GM18867 (cell line): ENCODE results near the gene TOGARAM2.

Experiments used
- ATAC-seq: cut with Tn5 transposase; IDR thresholded peaks from one replicate; pipeline ENCODE4 v1.9.1; 2021; ENCODE audit warnings: mild to moderate bottlenecking, moderate library complexity; ENCODE audit not compliant: unreplicated experiment

TOGARAM2 gene

GRCh38 chr2:29052807-29053206, 71.7 kb downstream of the TOGARAM2 start:
- ATAC-seq = no peak

- no peak for ATAC-seq
Measured at GRCh38 chr2:29053223-29053622, 72.1 kb downstream of the TOGARAM2 start.

- no peak for ATAC-seq
Measured at GRCh38 chr2:29053670-29054400, 72.7 kb downstream of the TOGARAM2 start.

- no peak for ATAC-seq
Measured at GRCh38 chr2:29054430-29054829, 73.3 kb downstream of the TOGARAM2 start.

DNA sequence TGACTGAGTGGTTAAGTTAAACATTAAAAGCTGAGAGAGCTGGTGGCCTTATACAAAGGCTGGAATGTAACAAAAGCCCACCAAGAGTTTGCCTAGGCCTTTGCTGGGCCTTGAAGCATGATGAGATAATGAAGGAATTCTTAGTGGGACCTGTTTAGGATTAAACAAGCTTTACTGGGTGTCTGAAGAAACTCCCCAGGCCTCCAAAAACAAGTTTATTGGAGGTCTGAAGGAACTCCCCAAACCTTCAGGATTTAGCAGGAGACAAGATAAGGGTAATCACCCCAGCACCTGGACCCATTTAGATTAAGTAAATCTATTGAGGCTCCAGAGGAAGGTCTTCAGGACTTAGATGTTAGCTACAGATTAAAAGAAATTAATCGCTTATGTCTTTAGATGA, 74.5 kb downstream of the TOGARAM2 start:
- ATAC-seq = no peak

DNA sequence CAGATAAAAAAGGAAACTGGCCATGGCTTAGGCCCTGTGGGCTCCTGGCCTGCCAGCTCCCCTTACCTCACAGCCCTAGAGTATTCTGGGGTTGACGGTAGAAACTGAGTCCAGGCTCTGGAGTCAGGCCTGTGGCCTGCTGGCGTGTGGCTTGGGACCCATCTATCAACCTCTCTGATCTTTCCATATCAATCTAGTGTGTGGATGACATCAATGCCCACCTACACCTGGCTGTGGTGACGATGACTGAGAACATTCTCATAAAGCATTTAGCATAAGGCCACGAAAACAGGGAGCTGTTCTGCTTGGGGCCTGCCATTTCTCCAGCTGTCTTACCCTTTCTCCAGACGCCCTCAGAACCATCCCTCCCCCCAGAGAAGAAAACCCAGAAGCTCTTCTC, 75.4 kb downstream of the TOGARAM2 start:
- ATAC-seq = no peak

- ATAC-seq = no peak
Measured at GRCh38 chr2:29057006-29057405, 75.9 kb downstream of the TOGARAM2 start.

GRCh38 chr2:29059624-29060023, 78.5 kb downstream of the TOGARAM2 start:
- ATAC-seq = no peak

DNA sequence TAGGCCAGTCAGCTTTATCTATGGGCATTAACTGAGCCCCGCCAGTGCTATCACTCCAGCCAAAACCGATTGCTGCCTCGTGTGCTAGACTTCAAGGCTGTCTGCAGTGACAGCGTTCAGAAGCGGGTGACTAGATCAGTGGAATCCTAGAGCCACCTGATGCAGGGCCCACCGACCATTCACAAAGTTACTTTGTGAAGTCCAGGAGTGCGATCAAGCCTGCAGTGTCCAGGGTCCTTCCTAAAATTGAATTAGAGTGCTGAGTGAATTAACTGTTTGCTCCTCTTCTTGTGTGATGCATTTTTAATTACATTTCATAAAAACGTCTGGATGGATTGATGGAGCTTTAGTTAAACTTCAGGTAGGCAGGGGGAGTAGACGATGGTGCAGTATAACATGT, 79.3 kb downstream of the TOGARAM2 start:
- no peak for ATAC-seq

DNA sequence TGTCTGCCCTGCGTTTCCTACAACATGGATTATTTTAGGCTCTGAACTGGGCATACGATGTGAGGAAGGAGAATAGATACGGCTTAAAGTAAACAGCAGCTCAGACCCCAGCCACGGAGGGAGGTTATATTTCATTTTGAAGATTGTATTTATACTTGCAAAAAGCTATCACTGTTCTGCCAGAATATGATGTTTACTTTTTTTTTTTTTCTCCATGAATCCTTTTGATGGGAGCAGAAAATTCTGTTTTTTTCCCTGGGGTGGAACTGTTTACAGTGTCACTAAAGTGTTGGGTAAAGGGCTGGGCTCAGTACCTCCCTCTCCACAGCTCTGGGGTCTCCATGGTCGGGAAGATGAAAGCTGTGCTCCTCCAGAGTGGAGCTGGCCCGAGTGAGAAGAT, 80.1 kb downstream of the TOGARAM2 start:
- no peak for ATAC-seq

- ATAC-seq = no peak
Measured at GRCh38 chr2:29061616-29062015, 80.5 kb downstream of the TOGARAM2 start.

GRCh38 chr2:29062371-29062770, 81.3 kb downstream of the TOGARAM2 start:
- no peak for ATAC-seq

DNA sequence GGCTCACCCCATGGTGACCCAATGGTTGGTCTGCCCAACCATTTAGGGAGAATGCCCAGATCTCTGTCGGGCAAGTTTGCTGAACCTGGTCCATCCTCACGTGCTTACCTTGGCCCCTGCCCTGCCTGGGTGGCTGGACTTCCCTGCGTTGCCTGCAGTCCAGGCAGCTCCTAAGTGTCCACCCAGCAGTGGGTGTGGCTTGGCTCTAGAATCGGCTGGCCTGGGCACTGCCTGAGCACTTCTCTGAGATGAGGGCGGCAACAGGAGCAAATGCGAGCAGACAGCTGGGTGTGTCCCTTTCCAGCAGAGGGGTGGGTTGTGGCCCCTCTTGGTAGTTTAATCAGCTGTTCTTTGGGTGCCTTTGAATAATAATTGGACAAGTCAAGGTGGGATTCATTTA, 82.0 kb downstream of the TOGARAM2 start:
- ATAC-seq = no peak

- ATAC-seq = no peak
Measured at GRCh38 chr2:29063646-29064345, 82.7 kb downstream of the TOGARAM2 start.

- no peak for ATAC-seq
Measured at GRCh38 chr2:29064346-29064715, 83.2 kb downstream of the TOGARAM2 start.

GRCh38 chr2:29064746-29065067, 83.6 kb downstream of the TOGARAM2 start:
- no peak for ATAC-seq

DNA sequence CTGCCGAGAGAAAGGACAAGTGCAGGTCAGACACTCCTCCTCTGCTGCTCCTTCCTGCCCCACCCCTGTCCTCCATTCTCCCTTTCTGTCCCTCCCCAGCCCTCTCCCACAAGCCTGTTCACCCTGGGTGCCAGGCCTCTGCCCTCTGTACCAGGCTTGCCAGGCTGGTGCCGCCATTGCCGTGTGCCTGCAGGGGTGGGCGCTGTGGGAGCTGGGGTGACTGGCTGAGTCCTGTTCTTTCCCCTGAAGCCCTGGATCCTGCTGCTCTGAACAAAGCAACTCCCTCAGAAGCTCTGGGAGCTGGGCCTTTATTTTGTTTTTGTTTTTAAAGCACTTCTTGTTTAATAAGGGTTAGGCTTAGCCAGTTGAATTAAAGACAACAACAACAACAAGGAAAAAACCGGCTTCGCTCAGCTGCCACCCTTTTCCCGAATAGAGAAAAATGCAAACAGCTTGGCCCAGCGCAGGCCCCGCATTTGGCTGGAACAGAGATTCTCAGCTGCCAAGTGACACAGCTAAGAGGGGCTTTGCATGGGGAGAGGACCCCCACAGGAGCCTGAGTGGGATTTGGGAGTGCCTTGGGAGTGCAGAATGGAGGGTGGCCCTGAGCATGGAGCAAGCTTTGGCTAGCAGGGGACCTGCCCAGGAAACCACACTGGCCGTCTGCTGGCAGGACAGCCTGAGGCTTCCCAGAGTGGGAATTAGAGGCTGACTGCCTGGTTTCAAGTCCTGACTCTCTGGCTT, 84.1 kb downstream of the TOGARAM2 start:
- ATAC-seq = no peak

- ATAC-seq = no peak
Measured at GRCh38 chr2:29066271-29066860, 85.3 kb downstream of the TOGARAM2 start.

- ATAC-seq = no peak
Measured at GRCh38 chr2:29066997-29067605, 86.0 kb downstream of the TOGARAM2 start.

DNA sequence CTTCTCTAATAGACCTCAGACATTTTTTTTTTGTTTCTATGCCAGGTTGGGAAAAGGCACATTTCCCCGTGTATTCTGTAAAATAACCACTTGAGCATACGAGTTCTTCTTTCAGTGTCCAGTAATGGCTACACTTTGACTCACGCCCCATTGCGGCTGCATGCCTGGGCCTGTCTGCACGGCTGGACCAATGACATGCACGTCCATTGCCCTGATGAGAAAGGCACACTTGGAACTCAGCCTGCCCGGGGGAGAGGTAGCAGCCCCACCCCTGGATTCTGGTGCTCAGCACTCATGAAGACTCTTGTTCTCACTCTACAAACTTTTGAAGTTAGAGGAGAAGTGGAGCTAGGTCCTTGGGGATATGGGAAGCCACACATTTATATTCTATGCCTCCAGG, 87.4 kb downstream of the TOGARAM2 start:
- ATAC-seq = no peak

- no peak for ATAC-seq
Measured at GRCh38 chr2:29070526-29070925, 89.4 kb downstream of the TOGARAM2 start.
